ENCODE results near the gene MRPL55. TPM values are rescaled to one million over a fixed set of nuclear protein-coding genes. Genes with fewer than 3 reads are reported as not detected.

The MRPL55 gene
- total and polyA plus RNA-seq, 2 experiments from 2014 or later: 92.4 to 172 TPM

- TF ChIP-seq ZNF462 (CRISPR knock-in tag; IDR thresholded peaks at IDR 0.05) (no peak), REST (IDR thresholded peaks at IDR 0.05; ENCODE audit: unreplicated experiment) (no peak), CREB1 (CRISPR knock-in tag; IDR thresholded peaks at IDR 0.05; ENCODE audit: low read depth) (no peak), CTCF (conservative IDR thresholded peaks at IDR 0.05; ENCODE audit: low read depth in 2 of 2) (no peak)
Measured at GRCh38 chr1:228101614-228101993, 7.5 kb downstream of the MRPL55 start (continued).

All from GM23338 (cell line).